ENCODE measurements around the gene NDUFA3.

DNA sequence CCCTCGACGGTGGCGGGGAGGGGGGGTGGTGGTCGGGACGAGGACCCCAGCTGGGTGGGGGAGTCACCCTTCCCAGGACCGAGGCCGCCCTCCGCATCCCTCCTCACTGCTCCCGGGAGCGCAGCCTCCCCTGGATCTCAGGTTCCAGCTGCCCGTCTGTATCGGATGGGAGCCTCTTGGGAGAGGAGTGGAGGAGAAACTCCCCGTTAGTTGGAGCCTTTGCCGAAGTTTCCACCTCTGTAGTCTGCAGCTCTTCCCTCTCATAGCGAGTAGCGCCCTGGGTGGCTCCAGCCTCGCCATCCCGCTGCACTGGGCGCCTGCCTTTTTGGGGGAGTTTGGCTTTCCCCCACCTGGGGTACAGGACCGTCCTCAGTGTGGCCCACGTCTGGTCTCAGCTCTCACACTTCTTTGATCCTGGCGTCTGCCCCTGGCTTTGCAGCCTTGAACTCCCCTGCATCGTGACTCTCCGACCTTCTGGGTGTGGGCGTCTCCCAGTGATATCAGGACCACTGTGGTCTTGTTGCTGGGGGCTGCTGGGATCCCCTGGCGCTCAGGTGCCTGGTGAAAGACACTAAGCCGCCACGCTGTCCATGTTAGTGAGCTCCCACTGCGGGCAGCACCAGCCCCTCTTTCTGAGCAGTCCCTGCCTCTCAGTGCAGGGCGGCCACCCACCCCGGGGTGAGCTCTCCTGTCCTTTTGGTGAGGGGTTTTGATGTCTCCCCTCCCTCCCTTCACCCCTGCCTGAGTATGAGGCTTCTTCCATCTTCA lies 36.0 kb downstream of the NDUFA3 start:
- TF ChIP-seq ARNTL (CRISPR knock-in tag; IDR thresholded peaks at IDR 0.05; ENCODE audit: borderline replicate concordance, low read depth) (no peak), GLIS3 (CRISPR knock-in tag; IDR thresholded peaks at IDR 0.05) (no peak), SNAI2 (CRISPR knock-in tag; IDR thresholded peaks at IDR 0.05) (no peak), ZC3H10 (CRISPR knock-in tag; IDR thresholded peaks at IDR 0.05) (no peak)
- TF ChIP-seq, protein P1, sequence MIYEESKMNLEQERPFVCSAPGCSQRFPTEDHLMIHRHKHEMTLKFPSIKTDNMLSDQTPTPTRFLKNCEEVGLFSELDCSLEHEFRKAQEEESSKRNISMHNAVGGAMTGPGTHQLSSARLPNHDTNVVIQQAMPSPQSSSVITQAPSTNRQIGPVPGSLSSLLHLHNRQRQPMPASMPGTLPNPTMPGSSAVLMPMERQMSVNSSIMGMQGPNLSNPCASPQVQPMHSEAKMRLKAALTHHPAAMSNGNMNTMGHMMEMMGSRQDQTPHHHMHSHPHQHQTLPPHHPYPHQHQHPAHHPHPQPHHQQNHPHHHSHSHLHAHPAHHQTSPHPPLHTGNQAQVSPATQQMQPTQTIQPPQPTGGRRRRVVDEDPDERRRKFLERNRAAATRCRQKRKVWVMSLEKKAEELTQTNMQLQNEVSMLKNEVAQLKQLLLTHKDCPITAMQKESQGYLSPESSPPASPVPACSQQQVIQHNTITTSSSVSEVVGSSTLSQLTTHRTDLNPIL (CRISPR knock-in tag; IDR thresholded peaks at IDR 0.05; ENCODE audit: low read depth), result no peak

Data from SK-N-SH treated with all-trans-retinoic acid at 6 μM for 48 hours (cell line).